Skeletal muscle satellite cell (primary cell): ENCODE measurements around the gene MVB12B.

Source experiments
- H3K27me3 ChIP-seq: 2 replicates; pipeline ENCODE4 v1.7.0; 2013; ENCODE audit warnings: low read length; ENCODE audit not compliant: control insufficient read depth, insufficient read depth
- H3K36me3 ChIP-seq: 2 replicates; pipeline ENCODE4 v1.7.0; 2013; ENCODE audit warnings: mild to moderate bottlenecking, control low read depth, low read length; ENCODE audit not compliant: insufficient read depth
- H3K4me1 ChIP-seq: 2 replicates; pipeline ENCODE4 v1.7.0; 2013; ENCODE audit warnings: low read length; ENCODE audit not compliant: control insufficient read depth, insufficient read depth
- H3K4me2 ChIP-seq: 2 replicates; pipeline ENCODE4 v1.7.0; 2013; ENCODE audit warnings: mild to moderate bottlenecking, low read length
- H3K4me3 ChIP-seq: 2 replicates; pipeline ENCODE4 v1.7.0; 2013; ENCODE audit warnings: low read length
- H3K9ac ChIP-seq: 2 replicates; pipeline ENCODE4 v1.7.0; 2013; ENCODE audit warnings: mild to moderate bottlenecking, low read depth, low read length, moderate library complexity
- H3K9me3 ChIP-seq: replicated peaks from 2 replicates; pipeline ENCODE4 v1.7.0; 2013; ENCODE audit warnings: mild to moderate bottlenecking, control low read depth, low read length

Gene MVB12B

GRCh38 chr9:126406075-126406667 lies 79.5 kb downstream of the MVB12B start:
- Histone ChIP-seq H3K27me3 (no peaks in the 10 kb centered on the region), H3K9ac (no peak overlapping the region), H3K36me3 (no peaks in the 10 kb centered on the region), H3K4me3 (no peak overlapping the region), H3K9me3 (no peaks in the 10 kb centered on the region), H3K4me2 (no peak overlapping the region), H3K4me1 (no peaks in the 10 kb centered on the region)

DNA sequence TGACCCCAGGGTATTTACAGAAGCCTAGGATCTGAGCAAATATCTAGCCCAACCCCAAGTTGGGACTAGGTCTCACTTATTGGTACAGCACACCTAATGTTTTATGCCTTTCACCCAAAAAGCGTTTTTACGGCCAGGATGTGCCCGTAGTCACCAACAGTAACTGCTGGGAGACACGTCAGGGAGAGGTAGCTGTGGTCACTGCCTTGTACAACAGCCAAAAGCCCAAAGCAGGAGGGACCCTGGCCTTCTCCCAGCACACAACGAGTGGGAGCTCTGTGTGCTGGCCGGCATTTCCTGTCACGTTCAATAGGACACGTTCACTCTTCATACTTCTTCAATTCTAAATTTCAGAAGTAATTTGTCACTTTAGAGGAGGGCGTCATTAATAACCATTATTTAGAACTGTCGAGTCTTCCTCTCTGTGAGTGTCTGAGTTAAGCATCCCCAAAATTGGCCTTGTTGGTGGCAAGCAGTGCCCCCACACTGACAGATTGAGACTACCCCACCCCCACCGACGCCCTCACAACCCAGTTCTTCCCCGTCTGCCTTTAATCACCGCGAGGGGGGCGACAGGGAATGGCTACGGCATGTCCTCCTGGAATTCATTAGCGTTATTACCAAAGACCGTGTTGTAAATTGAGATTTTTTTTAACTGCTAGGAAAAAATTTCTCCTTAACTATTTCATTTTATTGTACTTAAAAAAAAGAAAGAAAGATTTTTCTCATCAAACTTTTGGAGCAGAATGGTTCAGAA lies 80.7 kb downstream of the MVB12B start:
- H3K36me3 ChIP-seq = no peaks in the 10 kb centered on the region
- H3K9ac ChIP-seq = no peak overlapping the region
- no peaks in the 10 kb centered on the region for H3K27me3 ChIP-seq
- no peak overlapping the region for H3K4me2 ChIP-seq
- H3K9me3 ChIP-seq = no peaks in the 10 kb centered on the region
- no peak overlapping the region for H3K4me3 ChIP-seq
- H3K4me1 ChIP-seq = no peaks in the 10 kb centered on the region

- Histone ChIP-seq H3K36me3 (no peaks in the 10 kb centered on the region), H3K27me3 (no peaks in the 10 kb centered on the region), H3K4me3 (no peak overlapping the region), H3K9me3 (no peaks in the 10 kb centered on the region), H3K4me1 (no peaks in the 10 kb centered on the region), H3K9ac (no peak overlapping the region), H3K4me2 (no peak overlapping the region)
These were observed 81.4 kb downstream of the MVB12B start for GRCh38 chr9:126408004-126408403.

- no peaks in the 10 kb centered on the region for H3K36me3 ChIP-seq
- H3K4me3 ChIP-seq = no peak overlapping the region
- no peaks in the 10 kb centered on the region for H3K4me1 ChIP-seq
- H3K9me3 ChIP-seq = no peaks in the 10 kb centered on the region
- no peaks in the 10 kb centered on the region for H3K27me3 ChIP-seq
- H3K9ac ChIP-seq = no peak overlapping the region
- no peak overlapping the region for H3K4me2 ChIP-seq
These were observed 83.6 kb downstream of the MVB12B start for GRCh38 chr9:126410229-126410628.

DNA sequence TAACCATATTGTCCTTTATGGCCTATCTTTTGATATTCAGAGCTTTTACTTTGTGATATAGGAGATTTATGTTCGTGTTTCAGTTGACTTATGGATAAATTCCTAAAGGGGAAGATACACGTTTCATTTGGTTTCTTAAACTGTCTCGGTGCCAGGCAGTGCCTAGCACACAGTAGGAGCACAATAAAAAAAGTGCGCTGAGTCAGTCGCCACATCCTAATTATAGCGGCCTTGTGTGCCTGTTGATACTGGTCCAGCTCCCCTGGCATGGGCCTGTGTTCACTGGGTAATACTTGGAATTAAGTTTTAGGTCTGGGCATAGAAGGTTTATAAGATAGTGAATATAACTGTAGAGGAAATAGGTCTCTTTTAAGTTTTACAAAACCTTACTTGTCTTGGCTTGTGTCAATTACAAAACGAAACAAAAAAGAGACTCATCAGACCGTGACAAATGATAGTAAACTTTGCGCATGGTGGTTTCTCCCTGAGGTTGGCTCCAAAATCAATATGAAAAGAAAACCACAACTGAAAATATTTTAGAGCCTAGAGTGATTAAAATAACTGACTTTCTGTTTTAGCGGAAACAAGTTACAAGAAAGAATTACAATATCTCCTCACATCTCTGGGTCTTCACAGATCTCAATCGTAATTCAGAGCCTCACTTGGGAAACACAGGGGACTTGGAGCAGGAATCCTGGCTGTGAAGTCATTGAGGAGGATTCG lies 84.8 kb downstream of the MVB12B start:
- Histone ChIP-seq H3K4me1 (no peaks in the 10 kb centered on the region), H3K4me2 (no peak overlapping the region), H3K27me3 (no peaks in the 10 kb centered on the region), H3K36me3 (no peaks in the 10 kb centered on the region), H3K9me3 (no peaks in the 10 kb centered on the region), H3K9ac (no peak overlapping the region), H3K4me3 (no peak overlapping the region)

DNA sequence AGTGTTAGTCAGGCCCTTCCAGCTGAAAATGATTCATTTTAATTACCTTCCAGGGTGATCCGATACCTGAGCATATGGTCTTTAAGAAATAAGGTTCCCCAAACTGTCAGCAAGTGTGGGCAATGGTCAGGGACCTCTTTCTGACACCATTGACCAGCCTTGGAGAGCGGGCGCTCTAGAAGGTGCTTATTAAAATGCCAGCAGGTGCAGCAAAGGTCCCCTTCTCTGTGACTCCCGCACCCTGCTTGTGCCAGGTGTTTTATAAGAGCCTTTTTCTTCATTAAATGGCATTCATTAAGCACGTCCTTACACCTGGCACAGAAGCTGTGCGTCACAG lies 85.3 kb downstream of the MVB12B start:
- Histone ChIP-seq H3K36me3 (no peaks in the 10 kb centered on the region), H3K9ac (no peak overlapping the region)

DNA sequence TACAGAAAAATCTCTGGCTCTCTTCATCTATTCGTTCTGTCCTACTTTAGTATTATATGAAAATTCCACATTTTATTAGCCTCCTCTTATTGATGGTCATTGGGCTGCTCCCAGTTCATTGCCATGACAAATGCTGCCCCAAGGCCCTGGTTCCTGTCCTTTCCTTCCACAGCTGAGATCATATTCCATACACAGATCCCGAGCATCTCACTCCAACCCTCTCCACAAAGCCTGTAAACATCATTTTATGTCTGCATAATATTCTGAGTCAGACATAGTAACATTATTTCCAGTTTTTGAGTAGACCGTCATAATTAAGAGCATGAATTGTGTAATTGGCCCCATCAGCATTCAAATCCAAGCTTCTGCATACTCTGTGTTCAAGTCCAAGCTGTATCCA lies 86.3 kb downstream of the MVB12B start:
- H3K9me3 ChIP-seq = no peaks in the 10 kb centered on the region
- H3K9ac ChIP-seq = no peak overlapping the region
- H3K4me2 ChIP-seq = no peak overlapping the region
- H3K36me3 ChIP-seq = no peaks in the 10 kb centered on the region
- H3K27me3 ChIP-seq = no peaks in the 10 kb centered on the region
- H3K4me1 ChIP-seq = no peaks in the 10 kb centered on the region
- no peak overlapping the region for H3K4me3 ChIP-seq

More for the DNA sequence above, 85.3 kb downstream of the MVB12B start:
- Histone ChIP-seq H3K4me2 (no peak overlapping the region), H3K4me3 (no peak overlapping the region), H3K9me3 (no peaks in the 10 kb centered on the region), H3K4me1 (no peaks in the 10 kb centered on the region), H3K27me3 (no peaks in the 10 kb centered on the region)

DNA sequence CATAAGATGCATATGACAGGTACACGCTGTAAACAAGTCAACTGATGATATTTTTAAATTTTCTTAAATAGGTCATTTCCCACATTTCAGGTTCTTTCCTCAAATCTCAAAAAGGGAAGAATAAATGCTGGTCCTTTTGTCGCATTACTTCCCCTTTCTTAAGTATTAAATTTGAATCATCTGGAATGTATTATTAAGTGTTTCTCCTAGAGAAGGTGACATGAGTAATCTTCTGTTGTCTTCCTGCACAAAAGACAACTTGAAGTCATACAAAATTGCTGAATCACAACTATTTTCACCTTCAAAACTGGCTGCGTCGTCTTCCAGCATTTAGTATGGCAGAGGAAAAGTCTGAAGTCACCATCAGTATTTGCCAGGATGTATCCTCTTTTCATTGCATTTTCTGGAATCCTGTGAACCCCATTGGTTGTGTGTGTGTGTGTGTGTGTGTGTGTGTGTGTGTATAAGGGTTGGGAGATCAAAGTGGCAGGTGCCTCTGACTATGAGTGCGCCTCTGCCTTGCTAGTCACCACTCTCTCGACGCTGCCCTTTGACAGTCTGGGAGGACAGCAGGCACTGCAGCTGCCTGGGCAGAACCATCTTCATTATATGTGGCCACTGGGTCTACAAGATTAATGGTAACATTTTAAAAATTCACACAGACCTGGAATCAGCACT lies 86.9 kb downstream of the MVB12B start:
- no peak overlapping the region for H3K9ac ChIP-seq
- H3K4me2 ChIP-seq = no peak overlapping the region
- H3K4me3 ChIP-seq = no peak overlapping the region
- no peaks in the 10 kb centered on the region for H3K4me1 ChIP-seq
- no peaks in the 10 kb centered on the region for H3K9me3 ChIP-seq
- no peaks in the 10 kb centered on the region for H3K27me3 ChIP-seq
- H3K36me3 ChIP-seq = no peaks in the 10 kb centered on the region

GRCh38 chr9:126415741-126416370 lies 89.2 kb downstream of the MVB12B start:
- no peaks in the 10 kb centered on the region for H3K9me3 ChIP-seq
- H3K4me1 ChIP-seq = peaks cover 2% of the 10 kb centered on the region
- H3K36me3 ChIP-seq = no peaks in the 10 kb centered on the region
- H3K4me2 ChIP-seq = no peak overlapping the region
- H3K9ac ChIP-seq = no peak overlapping the region
- H3K4me3 ChIP-seq = no peak overlapping the region
- no peaks in the 10 kb centered on the region for H3K27me3 ChIP-seq

- Histone ChIP-seq H3K4me3 (no peak overlapping the region), H3K9ac (no peak overlapping the region), H3K4me1 (peaks cover 2% of the 10 kb centered on the region), H3K36me3 (no peaks in the 10 kb centered on the region), H3K9me3 (no peaks in the 10 kb centered on the region), H3K27me3 (no peaks in the 10 kb centered on the region), H3K4me2 (no peak overlapping the region)
These were observed 90.4 kb downstream of the MVB12B start for GRCh38 chr9:126417043-126417442.

DNA sequence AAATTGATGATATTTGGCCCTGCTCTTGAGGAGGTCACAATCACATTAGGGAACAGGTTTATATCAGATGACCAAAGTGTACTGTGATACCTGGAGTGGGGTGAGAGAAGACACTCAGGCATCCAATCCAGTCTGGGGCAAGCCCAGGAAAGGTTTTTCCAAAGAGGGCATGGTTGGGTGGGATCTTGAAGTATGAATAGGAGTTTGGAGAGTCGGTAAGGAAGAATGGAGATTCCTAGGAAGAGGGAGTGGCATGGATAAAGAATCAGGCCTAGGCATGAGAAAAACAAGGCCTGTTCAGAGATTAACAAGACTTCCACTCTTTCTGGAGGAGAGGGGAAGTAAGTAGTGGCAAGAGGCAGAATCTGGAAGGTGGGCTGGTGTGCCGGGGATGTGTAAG lies 91.1 kb downstream of the MVB12B start:
- Histone ChIP-seq H3K4me2 (no peak overlapping the region), H3K27me3 (no peaks in the 10 kb centered on the region), H3K9ac (no peak overlapping the region), H3K4me3 (no peak overlapping the region), H3K36me3 (no peaks in the 10 kb centered on the region), H3K4me1 (peaks cover 2% of the 10 kb centered on the region), H3K9me3 (no peaks in the 10 kb centered on the region)
